ENCODE measurements around the gene KMO. TPM values are rescaled to one million over a fixed set of nuclear protein-coding genes. Genes with fewer than 3 reads are reported as not detected.
A peak's percentile ranks its signal among the peaks of the same experiment; 100 is the strongest.

KMO gene
- total RNA-seq, 4 donors from 2014 or later = 0.28 to 22.9 (median 4.5) TPM

GRCh38 chr1:241527146-241527545 is 5.0 kb upstream of the KMO start:
- no peaks in the 10 kb centered on the region for H3K36me3 ChIP-seq
- H3K4me1 ChIP-seq = no peaks in the 10 kb centered on the region
- peaks cover 0 to 7% of the 10 kb centered on the region in 2 donors for H3K27me3 ChIP-seq
- TF ChIP-seq, protein P1, sequence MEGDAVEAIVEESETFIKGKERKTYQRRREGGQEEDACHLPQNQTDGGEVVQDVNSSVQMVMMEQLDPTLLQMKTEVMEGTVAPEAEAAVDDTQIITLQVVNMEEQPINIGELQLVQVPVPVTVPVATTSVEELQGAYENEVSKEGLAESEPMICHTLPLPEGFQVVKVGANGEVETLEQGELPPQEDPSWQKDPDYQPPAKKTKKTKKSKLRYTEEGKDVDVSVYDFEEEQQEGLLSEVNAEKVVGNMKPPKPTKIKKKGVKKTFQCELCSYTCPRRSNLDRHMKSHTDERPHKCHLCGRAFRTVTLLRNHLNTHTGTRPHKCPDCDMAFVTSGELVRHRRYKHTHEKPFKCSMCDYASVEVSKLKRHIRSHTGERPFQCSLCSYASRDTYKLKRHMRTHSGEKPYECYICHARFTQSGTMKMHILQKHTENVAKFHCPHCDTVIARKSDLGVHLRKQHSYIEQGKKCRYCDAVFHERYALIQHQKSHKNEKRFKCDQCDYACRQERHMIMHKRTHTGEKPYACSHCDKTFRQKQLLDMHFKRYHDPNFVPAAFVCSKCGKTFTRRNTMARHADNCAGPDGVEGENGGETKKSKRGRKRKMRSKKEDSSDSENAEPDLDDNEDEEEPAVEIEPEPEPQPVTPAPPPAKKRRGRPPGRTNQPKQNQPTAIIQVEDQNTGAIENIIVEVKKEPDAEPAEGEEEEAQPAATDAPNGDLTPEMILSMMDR (IDR thresholded peaks at IDR 0.05) = no peak
- TF ChIP-seq POLR2A (IDR thresholded peaks at IDR 0.05) = no peak
- H3K4me3 ChIP-seq = no peak overlapping the region
- DNase-seq = no peak
- intact Hi-C loops (cut with DNase I; ENCODE audit: low total_unique reads) = no loop called here
- H3K9me3 ChIP-seq = no peaks in the 10 kb centered on the region
- H3K27ac ChIP-seq = no peak overlapping the region

- Histone ChIP-seq H3K27ac (peak overlapping the region in 1 of 2 donors; percentile 11), H3K36me3 (no peaks in the 10 kb centered on the region), H3K27me3 (peaks cover 0 to 7% of the 10 kb centered on the region in 2 donors), H3K9me3 (no peaks in the 10 kb centered on the region), H3K4me1 (no peaks in the 10 kb centered on the region), H3K4me3 (peak overlapping the region; percentile 32 to 38)
- intact Hi-C loops (cut with DNase I; ENCODE audit: low total_unique reads) = no loop called here
- TF ChIP-seq, protein P1 (IDR thresholded peaks at IDR 0.05) = peak; percentile 36 to 52 (median 42)
- TF ChIP-seq POLR2A (IDR thresholded peaks at IDR 0.05) = no peak
- no peak for DNase-seq
These were observed 700 bp upstream of the KMO start for GRCh38 chr1:241531195-241532161.

DNA sequence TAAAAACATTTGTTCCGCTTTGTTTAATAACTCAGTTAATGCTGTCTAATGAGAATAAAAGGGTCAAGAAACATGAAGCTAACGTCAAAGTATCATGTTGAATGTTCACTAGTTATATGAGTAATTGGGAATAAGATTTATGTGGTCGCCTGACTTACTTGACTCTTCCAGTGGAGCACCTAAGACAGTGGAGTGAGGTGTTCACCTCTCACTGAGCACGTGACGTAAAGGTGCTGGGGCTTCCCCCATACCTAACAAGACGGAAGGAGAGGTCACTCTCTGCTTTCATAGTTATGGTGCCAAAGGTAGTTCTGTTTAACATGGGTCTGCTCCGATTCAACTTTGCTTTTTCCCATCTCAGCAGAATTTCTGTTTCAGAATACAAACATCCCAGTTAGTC is 686 bp downstream of the KMO start:
- no peak overlapping the region for H3K4me3 ChIP-seq
- intact Hi-C loops (cut with DNase I; ENCODE audit: low total_unique reads) = no loop called here
- DNase-seq = no peak

DNA sequence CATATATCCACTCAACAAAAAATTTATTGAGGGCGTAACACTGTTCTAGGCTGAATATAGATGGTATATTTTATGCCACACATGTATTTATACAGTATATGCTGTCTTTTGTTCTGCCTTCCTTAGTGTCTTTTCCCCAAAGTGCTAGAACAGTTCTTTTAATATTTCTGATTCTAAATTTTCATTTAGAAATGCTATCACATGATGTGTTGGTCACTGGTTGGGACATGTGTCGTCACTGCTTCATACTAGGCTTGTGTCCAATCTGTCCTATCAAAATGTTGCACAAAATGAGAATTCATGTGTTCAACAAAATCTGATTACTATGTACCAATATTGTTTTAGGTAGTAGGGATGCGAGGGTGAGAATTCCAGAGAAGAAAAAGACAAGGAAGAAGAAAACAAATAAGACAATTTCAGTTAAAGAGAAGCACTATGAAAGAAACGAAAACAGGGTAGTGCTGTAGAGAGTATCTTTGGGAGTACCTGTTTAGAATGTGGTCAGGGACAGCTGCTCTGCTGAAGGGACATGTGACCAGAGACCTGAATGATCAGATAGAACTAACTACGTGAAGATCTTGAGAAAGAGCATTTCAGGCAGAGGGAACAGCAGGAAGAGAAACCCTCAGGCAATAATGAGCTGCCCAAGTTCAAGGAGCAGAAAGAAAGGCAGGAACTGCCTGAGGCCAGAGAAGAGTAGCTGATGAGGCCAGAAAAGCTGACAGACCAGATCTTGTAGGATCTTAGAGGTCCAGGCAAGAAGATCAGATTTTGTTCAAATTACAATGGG is 1.3 kb downstream of the KMO start:
- no peak for DNase-seq
- no peaks in the 10 kb centered on the region for H3K36me3 ChIP-seq
- H3K27ac ChIP-seq = no peak overlapping the region
- TF ChIP-seq POLR2A (IDR thresholded peaks at IDR 0.05) = no peak
- TF ChIP-seq, protein P1 (IDR thresholded peaks at IDR 0.05) = no peak
- H3K27me3 ChIP-seq = no peaks in the 10 kb centered on the region
- no peak overlapping the region for H3K4me3 ChIP-seq
- H3K9me3 ChIP-seq = no peaks in the 10 kb centered on the region
- intact Hi-C loops (cut with DNase I; ENCODE audit: low total_unique reads) = no loop called here
- H3K4me1 ChIP-seq = no peaks in the 10 kb centered on the region

More for the DNA sequence above, 686 bp downstream of the KMO start:
- Histone ChIP-seq H3K27me3 (peaks cover 0 to 5% of the 10 kb centered on the region in 2 donors), H3K27ac (no peak overlapping the region), H3K4me1 (no peaks in the 10 kb centered on the region), H3K9me3 (no peaks in the 10 kb centered on the region), H3K36me3 (no peaks in the 10 kb centered on the region)
- TF ChIP-seq POLR2A (IDR thresholded peaks at IDR 0.05) = no peak

DNA sequence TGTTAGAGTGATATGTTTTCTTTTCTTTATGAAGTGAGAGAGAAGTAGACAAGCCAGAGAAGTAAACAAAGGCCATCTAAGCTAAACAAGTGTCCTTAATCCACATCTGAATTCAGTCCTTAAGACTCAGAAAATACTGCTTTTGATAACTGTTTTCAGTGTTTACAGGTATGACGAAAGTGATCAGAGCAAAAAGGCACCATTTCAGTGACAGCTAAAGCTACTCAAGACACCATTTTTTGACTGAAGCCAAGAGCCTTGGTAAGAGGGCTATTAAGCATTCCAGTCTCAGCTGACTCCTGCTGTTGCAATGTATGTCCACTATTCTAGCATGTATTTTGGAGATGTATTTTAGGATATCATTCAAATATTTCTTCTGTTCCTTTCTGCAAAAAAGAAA is 4.1 kb downstream of the KMO start:
- H3K27ac ChIP-seq = no peak overlapping the region
- intact Hi-C loops (cut with DNase I; ENCODE audit: low total_unique reads) = no loop called here

More for the DNA sequence above, 4.1 kb downstream of the KMO start:
- no peak overlapping the region for H3K4me3 ChIP-seq
- no peaks in the 10 kb centered on the region for H3K27me3 ChIP-seq
- no peak for TF ChIP-seq POLR2A (IDR thresholded peaks at IDR 0.05)
- TF ChIP-seq, protein P1 (IDR thresholded peaks at IDR 0.05) = no peak
- no peaks in the 10 kb centered on the region for H3K4me1 ChIP-seq
- no peak for DNase-seq
- H3K9me3 ChIP-seq = no peaks in the 10 kb centered on the region
- H3K36me3 ChIP-seq = no peaks in the 10 kb centered on the region

All from uterus (tissue), 4 donors.